Caco-2 (cell line): ENCODE data around the gene ZNF644. TPM values are rescaled to one million over a fixed set of nuclear protein-coding genes. Genes with fewer than 3 reads are reported as not detected.

ENCODE experiments used
- BruUV-seq: library from RNA; stranded (reverse); fragments of 400-500 nt; replicated peaks from 2 replicates; lab custom pipeline; 2021; lab: Mats Ljungman, UMichigan
- CTCF ChIA-PET: fragments of 300-600 bp; sonication (Branson Sonifier 250); formaldehyde crosslinking; loops from one replicate; lab custom pipeline; 2022; ENCODE audit warnings: antibody characterized with exemption; lab: Charles Lee
- POLR2A ChIA-PET: fragments of 300-600 bp; sonication (Branson Sonifier 250); formaldehyde crosslinking; loops from one replicate; lab custom pipeline; 2022; ENCODE audit warnings: antibody characterized with exemption; lab: Charles Lee
- DNase-seq, 2 experiments: peaks; one replicate each; pipeline versions ENCODE4 v3.0.0 to v3.0.0-alpha.2; 2020 to 2022
- H3K27me3 ChIP-seq: replicated peaks from 2 replicates; pipeline ENCODE4 v1.6.0; 2011; ENCODE audit warnings: low read length; ENCODE audit not compliant: control insufficient read depth, insufficient read depth
- H3K36me3 ChIP-seq: 2 replicates; pipeline ENCODE4 v1.5.1; 2011; ENCODE audit warnings: low read length; ENCODE audit not compliant: control insufficient read depth, insufficient read depth
- H3K4me1 ChIP-seq: fragments of 250-450 bp; sonication (Bioruptor Pico); 2 replicates; pipeline ENCODE4 v1.5.1; 2020; ENCODE audit warnings: mild to moderate bottlenecking
- H3K4me3 ChIP-seq: 2 replicates; pipeline ENCODE4 v1.5.1; 2011; ENCODE audit warnings: low read depth, mild to moderate bottlenecking, control low read depth, low read length
- H3K9me3 ChIP-seq: fragments of 250-450 bp; sonication (Bioruptor Pico); 2 replicates; pipeline ENCODE4 v1.5.1; 2020; ENCODE audit warnings: mild to moderate bottlenecking, moderate library complexity
- H3K27ac Mint-ChIP-seq: one replicate; pipeline ENCODE4 v1.8.0; 2022; ENCODE audit warnings: mixed read lengths; ENCODE audit not compliant: unreplicated experiment
- H3K27me3 Mint-ChIP-seq: one replicate; pipeline ENCODE4 v1.8.0; 2022; ENCODE audit warnings: mixed read lengths; ENCODE audit not compliant: insufficient read depth, unreplicated experiment
- H3K36me3 Mint-ChIP-seq: one replicate; pipeline ENCODE4 v1.8.0; 2022; ENCODE audit warnings: mild to moderate bottlenecking, mixed read lengths; ENCODE audit not compliant: insufficient read depth, unreplicated experiment
- H3K4me1 Mint-ChIP-seq: one replicate; pipeline ENCODE4 v1.8.0; 2022; ENCODE audit warnings: low read depth, mixed read lengths; ENCODE audit not compliant: unreplicated experiment
- H3K4me3 Mint-ChIP-seq: one replicate; pipeline ENCODE4 v1.8.0; 2022; ENCODE audit warnings: mild to moderate bottlenecking, moderate library complexity, mixed read lengths; ENCODE audit not compliant: unreplicated experiment
- H3K9me3 Mint-ChIP-seq: one replicate; pipeline ENCODE4 v1.8.0; 2022; ENCODE audit warnings: mixed read lengths; ENCODE audit not compliant: unreplicated experiment
- intact Hi-C: fragments of 100-400 bp; cut with micrococcal nuclease; formaldehyde crosslinking; loops from one replicate; pipeline ENCODE4 v1.10.0; 2022; ENCODE audit not compliant: unreplicated experiment
- total RNA-seq: library from RNA; stranded (reverse); gene quantifications from 2 replicates; pipeline ENCODE4 v1.2.3, GENCODE V29; 2022
- TF ChIP-seq, protein P1 (sequence below), 2 experiments: fragments of 200-600 bp in 1 of 2; IDR thresholded peaks; 1 replicate in 1 of 2; 2 replicates in 1 of 2; pipeline versions ENCODE4 v1.5.1 to v1.8.0; 2011 to 2022; ENCODE audit warnings: antibody characterized with exemption in 1 of 2, control low read depth in 1 of 2, inconsistent platforms in 1 of 2, low read depth in 1 of 2, low read length in 1 of 2, mild to moderate bottlenecking in 1 of 2, moderate library complexity in 1 of 2; ENCODE audit not compliant: insufficient read depth in 1 of 2, severe bottlenecking in 1 of 2, unreplicated experiment in 1 of 2

ZNF644 gene
- total RNA-seq, 1 experiment from 2014 or later: 32.5 TPM

DNA sequence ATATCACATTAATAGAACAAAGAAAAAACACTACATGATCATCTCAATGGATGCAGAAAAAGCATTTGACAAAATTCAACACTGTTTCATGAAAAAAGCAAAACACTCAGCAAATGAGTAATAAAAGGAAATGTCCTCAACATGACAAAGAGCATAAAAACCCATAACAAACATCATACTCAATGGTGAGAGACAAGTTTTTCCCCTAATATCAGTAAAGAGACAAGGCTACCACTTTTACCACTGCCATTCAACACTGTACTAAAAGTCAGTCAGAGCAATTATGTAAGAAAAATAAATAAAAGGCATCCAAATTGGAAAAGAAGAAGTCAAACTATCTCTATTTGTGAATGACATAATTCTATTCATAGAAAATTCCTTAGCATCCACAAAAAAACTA is 64.3 kb downstream of the ZNF644 start:
- H3K4me3 ChIP-seq: no peak overlapping the region
- intact Hi-C loops: no loop called here
- TF ChIP-seq, protein P1, sequence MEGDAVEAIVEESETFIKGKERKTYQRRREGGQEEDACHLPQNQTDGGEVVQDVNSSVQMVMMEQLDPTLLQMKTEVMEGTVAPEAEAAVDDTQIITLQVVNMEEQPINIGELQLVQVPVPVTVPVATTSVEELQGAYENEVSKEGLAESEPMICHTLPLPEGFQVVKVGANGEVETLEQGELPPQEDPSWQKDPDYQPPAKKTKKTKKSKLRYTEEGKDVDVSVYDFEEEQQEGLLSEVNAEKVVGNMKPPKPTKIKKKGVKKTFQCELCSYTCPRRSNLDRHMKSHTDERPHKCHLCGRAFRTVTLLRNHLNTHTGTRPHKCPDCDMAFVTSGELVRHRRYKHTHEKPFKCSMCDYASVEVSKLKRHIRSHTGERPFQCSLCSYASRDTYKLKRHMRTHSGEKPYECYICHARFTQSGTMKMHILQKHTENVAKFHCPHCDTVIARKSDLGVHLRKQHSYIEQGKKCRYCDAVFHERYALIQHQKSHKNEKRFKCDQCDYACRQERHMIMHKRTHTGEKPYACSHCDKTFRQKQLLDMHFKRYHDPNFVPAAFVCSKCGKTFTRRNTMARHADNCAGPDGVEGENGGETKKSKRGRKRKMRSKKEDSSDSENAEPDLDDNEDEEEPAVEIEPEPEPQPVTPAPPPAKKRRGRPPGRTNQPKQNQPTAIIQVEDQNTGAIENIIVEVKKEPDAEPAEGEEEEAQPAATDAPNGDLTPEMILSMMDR (IDR thresholded peaks at IDR 0.05; ENCODE audit: insufficient read depth in 1 of 2, low read depth in 1 of 2, low read length in 1 of 2, severe bottlenecking in 1 of 2, unreplicated experiment in 1 of 2): no peak
- no peaks in the 10 kb centered on the region for H3K36me3 ChIP-seq
- Mint-ChIP-seq H3K27ac (no peak overlapping the region), H3K36me3 (peaks cover 27% of the 10 kb centered on the region), H3K27me3 (no peaks in the 10 kb centered on the region), H3K4me1 (peaks cover 4% of the 10 kb centered on the region), H3K9me3 (no peaks in the 10 kb centered on the region), H3K4me3 (no peak overlapping the region)
- BruUV-seq: no TSS peak
- ChIA-PET POLR2A (no interaction called here), CTCF (no interaction called here)
- H3K9me3 ChIP-seq: no peaks in the 10 kb centered on the region
- DNase-seq: no peak
- H3K27me3 ChIP-seq: no peaks in the 10 kb centered on the region
- H3K4me1 ChIP-seq: peaks cover 5% of the 10 kb centered on the region; the same call in 1 of the 2 replicates

DNA sequence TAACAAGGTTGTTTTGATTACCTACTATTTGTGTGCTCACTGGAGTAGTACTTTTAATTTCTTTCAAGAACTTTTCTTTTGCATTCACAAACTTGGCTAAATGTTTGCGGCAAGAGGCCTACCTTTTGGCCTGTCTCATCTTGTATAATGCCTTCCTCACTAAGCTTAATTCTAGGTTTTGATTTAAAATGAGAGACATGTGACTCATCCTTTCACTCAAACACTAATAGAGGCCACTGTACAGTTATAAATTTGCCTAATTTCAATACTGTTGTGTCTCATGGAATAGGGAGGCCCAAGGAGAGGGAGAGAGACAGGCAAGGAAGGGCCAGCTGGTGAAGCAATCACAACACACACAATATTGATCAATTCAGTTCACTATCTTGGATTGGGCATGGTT is 66.1 kb downstream of the ZNF644 start:
- H3K36me3 ChIP-seq: no peaks in the 10 kb centered on the region; the same call in 1 of the 2 replicates
- BruUV-seq: no TSS peak
- peaks cover 16% of the 10 kb centered on the region for H3K4me1 Mint-ChIP-seq

DNA sequence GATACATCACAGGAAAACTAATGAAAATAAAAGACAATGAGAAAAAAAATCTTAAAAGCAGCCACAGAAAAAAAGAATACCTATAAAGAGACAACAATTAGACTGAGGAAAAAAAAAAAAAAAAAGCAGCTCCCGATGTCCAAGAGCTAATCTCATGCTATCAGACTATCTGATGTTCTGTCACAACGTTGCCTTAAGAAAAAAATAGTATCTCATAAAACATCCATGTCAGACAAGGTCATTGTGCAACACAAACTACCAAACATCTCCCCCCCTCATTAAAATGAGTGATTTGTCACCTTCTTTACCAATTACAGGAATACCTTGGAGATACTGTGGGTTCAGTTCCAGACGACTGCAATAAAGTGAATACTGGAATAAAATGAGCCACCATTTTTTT is 68.9 kb downstream of the ZNF644 start:
- H3K9me3 ChIP-seq: no peaks in the 10 kb centered on the region
- H3K9me3 Mint-ChIP-seq: no peaks in the 10 kb centered on the region
- H3K4me3 Mint-ChIP-seq: no peak overlapping the region
- H3K27me3 ChIP-seq: no peaks in the 10 kb centered on the region
- H3K4me1 ChIP-seq: no peaks in the 10 kb centered on the region
- no peaks in the 10 kb centered on the region for H3K27me3 Mint-ChIP-seq
- TF ChIP-seq, protein P1 (IDR thresholded peaks at IDR 0.05; ENCODE audit: insufficient read depth in 1 of 2, low read depth in 1 of 2, low read length in 1 of 2, severe bottlenecking in 1 of 2, unreplicated experiment in 1 of 2): no peak
- peaks cover 12% of the 10 kb centered on the region for H3K36me3 Mint-ChIP-seq
- DNase-seq: no peak
- BruUV-seq: no TSS peak
- intact Hi-C loops: no loop called here
- ChIA-PET POLR2A (no interaction called here), CTCF (interaction anchor here (0.6 kb wide), 1 partner anchor 198 kb away, joined by 3 read pairs; no protein-coding TSS in a partner anchor)
- no peaks in the 10 kb centered on the region; the same call in 1 of the 2 replicates for H3K36me3 ChIP-seq
- no peak overlapping the region for H3K27ac Mint-ChIP-seq
- H3K4me3 ChIP-seq: no peak overlapping the region
- peaks cover 18% of the 10 kb centered on the region for H3K4me1 Mint-ChIP-seq

More for the DNA sequence above, 66.1 kb downstream of the ZNF644 start:
- Mint-ChIP-seq H3K27ac (no peak overlapping the region), H3K4me3 (no peak overlapping the region), H3K9me3 (no peaks in the 10 kb centered on the region), H3K27me3 (no peaks in the 10 kb centered on the region), H3K36me3 (peaks cover 24% of the 10 kb centered on the region)
- H3K27me3 ChIP-seq: no peaks in the 10 kb centered on the region
- TF ChIP-seq, protein P1 (IDR thresholded peaks at IDR 0.05; ENCODE audit: insufficient read depth in 1 of 2, low read depth in 1 of 2, low read length in 1 of 2, severe bottlenecking in 1 of 2, unreplicated experiment in 1 of 2): no peak
- POLR2A ChIA-PET: interaction anchor here (0.6 kb wide), 1 partner anchor 583 kb away, joined by 3 read pairs; no protein-coding TSS in a partner anchor
- H3K4me1 ChIP-seq: peaks cover 5% of the 10 kb centered on the region; the same call in 1 of the 2 replicates
- H3K4me3 ChIP-seq: no peak overlapping the region
- intact Hi-C loops: no loop called here
- DNase-seq: no peak
- CTCF ChIA-PET: no interaction called here
- no peaks in the 10 kb centered on the region for H3K9me3 ChIP-seq
